ENCODE data around the gene HOXB5.
A peak's percentile ranks its signal among the peaks of the same experiment; 100 is the strongest.

Gene HOXB5

GRCh38 chr17:48588528-48588927, 5.1 kb downstream of the HOXB5 start (continued):
- TF ChIP-seq KLF7 (tag by site-specific recombination; IDR thresholded peaks at IDR 0.05; ENCODE audit: borderline replicate concordance) (no peak), ZNF341 (tag by site-specific recombination; IDR thresholded peaks at IDR 0.05; ENCODE audit: low read depth) (no peak), ZNF404 (tag by site-specific recombination; IDR thresholded peaks at IDR 0.05) (no peak), ZNF747 (tag by site-specific recombination; IDR thresholded peaks at IDR 0.05) (no peak)

GRCh38 chr17:48588074-48588415, 5.5 kb downstream of the HOXB5 start:
- CTCF ChIA-PET = interaction anchor here (0.7 to 3.2 kb wide), 17 partner anchors 25 to 374 kb away, joined by 3 to 18 read pairs (median 5); no protein-coding TSS in a partner anchor
- TF ChIP-seq ZBTB10 (tag by site-specific recombination; IDR thresholded peaks at IDR 0.05) (peak; percentile 59; the same call in 1 of the 2 replicates), ZNF274 (IDR thresholded peaks at IDR 0.05; ENCODE audit: low read length) (no peak), ZNF274 (tag by site-specific recombination; IDR thresholded peaks at IDR 0.05; ENCODE audit: borderline replicate concordance) (no peak), CTCF (tag by site-specific recombination; IDR thresholded peaks at IDR 0.05) (no peak), ZNF596 (tag by site-specific recombination; IDR thresholded peaks at IDR 0.05) (0 out of 2 replicates have a peak, but pooled peaks have one; percentile 9)
- Histone ChIP-seq H3K9me3 (ENCODE audit: control insufficient read depth, insufficient read depth, low read depth, low read length) (no peaks in the 10 kb centered on the region), H3K27ac (ENCODE audit: extremely low read depth, low read depth, low read length) (peak overlapping the region; percentile 92), H3K4me1 (ENCODE audit: control insufficient read depth, insufficient read depth, low read length) (peaks cover 46% of the 10 kb centered on the region), H3K4me3 (ENCODE audit: low read depth, low read length) (no peak overlapping the region), H3K36me3 (ENCODE audit: control insufficient read depth in 2 of 2, insufficient read depth in 1 of 2, low read length in 2 of 2) (peaks cover 0 to 33% of the 10 kb centered on the region in 2 experiments; a peak in 2 of 3 replicates)
- POLR2A ChIA-PET = interaction anchor here (0.8 to 2.4 kb wide), 7 partner anchors 9 to 88 kb away, joined by 3 to 9 read pairs (median 4); no protein-coding TSS in a partner anchor

- POLR2A ChIA-PET = interaction anchor here (0.5 to 2.4 kb wide), 8 partner anchors 9 to 410 kb away, joined by 3 to 9 read pairs (median 4); partner anchors contain the start of gene IGF2BP1
- CTCF ChIA-PET = interaction anchor here (0.6 to 3.2 kb wide), 21 partner anchors 22 to 652 kb away, joined by 3 to 18 read pairs (median 3); no protein-coding TSS in a partner anchor
- Histone ChIP-seq H3K27ac (ENCODE audit: extremely low read depth, low read depth, low read length) (peak overlapping the region; percentile 92), H3K9me3 (ENCODE audit: control insufficient read depth, insufficient read depth, low read depth, low read length) (no peaks in the 10 kb centered on the region), H3K4me3 (ENCODE audit: low read depth, low read length) (no peak overlapping the region), H3K4me1 (ENCODE audit: control insufficient read depth, insufficient read depth, low read length) (peaks cover 50% of the 10 kb centered on the region), H3K36me3 (ENCODE audit: control insufficient read depth in 2 of 2, insufficient read depth in 1 of 2, low read length in 2 of 2) (peaks cover 0 to 33% of the 10 kb centered on the region in 2 experiments; a peak in 2 of 3 replicates)
- TF ChIP-seq ZNF114 (tag by site-specific recombination; IDR thresholded peaks at IDR 0.05) (no peak), ZSCAN23 (tag by site-specific recombination; IDR thresholded peaks at IDR 0.05) (no peak), ZNF354C (tag by site-specific recombination; IDR thresholded peaks at IDR 0.05; ENCODE audit: borderline replicate concordance, low read depth) (no peak), ZNF26 (tag by site-specific recombination; IDR thresholded peaks at IDR 0.05) (no peak), ZNF654 (tag by site-specific recombination; IDR thresholded peaks at IDR 0.05; ENCODE audit: low read depth) (no peak), ZNF549 (tag by site-specific recombination; IDR thresholded peaks at IDR 0.05) (no peak), YY1 (tag by site-specific recombination; IDR thresholded peaks at IDR 0.05) (no peak), PRDM1 (tag by site-specific recombination; IDR thresholded peaks at IDR 0.05) (peak; percentile 97), ZNF561 (tag by site-specific recombination; IDR thresholded peaks at IDR 0.05; ENCODE audit: borderline replicate concordance) (peak; percentile 67; the same call in 1 of the 2 replicates), ZNF747 (tag by site-specific recombination; IDR thresholded peaks at IDR 0.05) (no peak), ZNF350 (tag by site-specific recombination; IDR thresholded peaks at IDR 0.05) (no peak), ZBTB7A (tag by site-specific recombination; IDR thresholded peaks at IDR 0.05; ENCODE audit: low read depth) (no peak), ZNF132 (tag by site-specific recombination; IDR thresholded peaks at IDR 0.05; ENCODE audit: borderline replicate concordance) (no peak), ZNF639 (tag by site-specific recombination; IDR thresholded peaks at IDR 0.05) (no peak), ZNF302 (tag by site-specific recombination; IDR thresholded peaks at IDR 0.05; ENCODE audit: low read depth) (no peak), HOXA7 (CRISPR knock-in tag; IDR thresholded peaks at IDR 0.05; ENCODE audit: borderline replicate concordance) (no peak), ZNF660 (tag by site-specific recombination; IDR thresholded peaks at IDR 0.05) (no peak)
These were observed 6.1 kb downstream of the HOXB5 start for GRCh38 chr17:48587276-48588073.
